K562 (cell line): ENCODE results near the gene CHI3L1. TPM values are rescaled to one million over a fixed set of nuclear protein-coding genes. Genes with fewer than 3 reads are reported as not detected.

ENCODE experiments used
- AFF1 ChIP-seq, 2 experiments: fragments of 450-650 bp; IDR thresholded peaks; 2 replicates each; pipeline ENCODE4 v1.6.1; 2018; ENCODE audit warnings: mild to moderate bottlenecking in 2 of 2, low read depth in 1 of 2; ENCODE audit not compliant: partially characterized antibody in 2 of 2
- FOXO4 ChIP-seq: fragments of 450-650 bp; formaldehyde crosslinking; IDR thresholded peaks from 2 replicates; pipeline ENCODE4 v1.4.0; 2020; ENCODE audit warnings: mild to moderate bottlenecking, moderate library complexity
- MGA ChIP-seq: fragments of 450-650 bp; IDR thresholded peaks from 2 replicates; pipeline ENCODE4 v1.6.1; 2016; ENCODE audit warnings: mild to moderate bottlenecking, moderate library complexity
- RHOXF2B ChIP-seq: fragments of 250-450 bp; sonication (Bioruptor Pico); conservative IDR thresholded peaks from 2 replicates; pipeline ENCODE4 v1.5.1; 2021
- ZNF239 ChIP-seq: fragments of 250-450 bp; sonication (Bioruptor Pico); IDR thresholded peaks from 2 replicates; pipeline ENCODE4 v1.4.0; 2020; ENCODE audit warnings: mild to moderate bottlenecking
- polyA plus RNA-seq, 8 experiments: library from polyadenylated mRNA; depleted of rRNA in 4 of 8; stranded (reverse) in 5 of 8; unstranded in 3 of 8; fragments of >200 nt; fragmentation: Nextera tagmentation in 2 of 8; fragmentation: Illumina TruSeq in 1 of 8; extraction: Ambion mirVana in 2 of 8; extraction: Trizol in 1 of 8; gene quantifications; 2 replicates each; pipeline versions ENCODE4 v1.2.1 to v1.2.3, GENCODE V29; 2011 to 2014; ENCODE audit warnings: inconsistent platforms in 1 of 8, missing spikeins in 1 of 8
- total RNA-seq, 7 experiments: library from RNA; depleted of rRNA in 6 of 7; stranded (reverse); fragments of >200 nt in 6 of 7; fragmentation: Illumina TruSeq in 2 of 7; extraction: Trizol in 2 of 7; gene quantifications; 2 replicates each; pipeline versions ENCODE4 v1.2.1 to v1.2.3, GENCODE V29; 2011 to 2021; ENCODE audit warnings: low replicate concordance in 1 of 7

The CHI3L1 gene
- total and polyA plus RNA-seq, 9 of the 15 experiments (the other 6 are each of a cell fraction or from before 2014, with no cell fraction given), result not detected

- TF ChIP-seq AFF1 (IDR thresholded peaks at IDR 0.05; ENCODE audit: low read depth in 1 of 2, partially characterized antibody in 2 of 2), result no peak
- no peak for TF ChIP-seq RHOXF2B (CRISPR knock-in tag)
- TF ChIP-seq ZNF239 (CRISPR knock-in tag), result no peak
- no peak for TF ChIP-seq MGA
- TF ChIP-seq FOXO4 (CRISPR knock-in tag), result no peak
Measured at GRCh38 chr1:203146042-203146369, 40.5 kb downstream of the CHI3L1 start (continued).
